Measurements from ENCODE around the gene INKA2.

The INKA2 gene

GRCh38 chr1:111723871-111724270 lies 15.3 kb downstream of the INKA2 start:
- no peak overlapping the region for H3K27ac ChIP-seq
- TF ChIP-seq ZFX (IDR thresholded peaks at IDR 0.05; ENCODE audit: borderline replicate concordance) (no peak), CTCF (IDR thresholded peaks at IDR 0.05) (no peak)

- no peak overlapping the region for H3K27ac ChIP-seq
- TF ChIP-seq ZFX (IDR thresholded peaks at IDR 0.05; ENCODE audit: borderline replicate concordance) = no peak
Observed at GRCh38 chr1:111723091-111723806, 15.9 kb downstream of the INKA2 start.

GRCh38 chr1:111720977-111721786 lies 18.0 kb downstream of the INKA2 start:
- TF ChIP-seq CTCF (IDR thresholded peaks at IDR 0.05) (no peak), ZFX (IDR thresholded peaks at IDR 0.05; ENCODE audit: borderline replicate concordance) (no peak)
- no peak overlapping the region for H3K27ac ChIP-seq

GRCh38 chr1:111720274-111720976 lies 18.8 kb downstream of the INKA2 start:
- H3K27ac ChIP-seq = no peak overlapping the region
- TF ChIP-seq CTCF (IDR thresholded peaks at IDR 0.05) (no peak), ZFX (IDR thresholded peaks at IDR 0.05; ENCODE audit: borderline replicate concordance) (no peak)

- TF ChIP-seq CTCF (IDR thresholded peaks at IDR 0.05) (no peak), ZFX (IDR thresholded peaks at IDR 0.05; ENCODE audit: borderline replicate concordance) (no peak)
- H3K27ac ChIP-seq = no peak overlapping the region
Observed at GRCh38 chr1:111719674-111720132, 19.5 kb downstream of the INKA2 start.

- no peak for TF ChIP-seq CTCF (IDR thresholded peaks at IDR 0.05)
- no peak for TF ChIP-seq ZFX (IDR thresholded peaks at IDR 0.05; ENCODE audit: borderline replicate concordance)
- no peak overlapping the region for H3K27ac ChIP-seq
Observed at GRCh38 chr1:111719135-111719534, 20.1 kb downstream of the INKA2 start.

GRCh38 chr1:111717450-111717849 lies 21.7 kb downstream of the INKA2 start:
- TF ChIP-seq CTCF (IDR thresholded peaks at IDR 0.05) (no peak), ZFX (IDR thresholded peaks at IDR 0.05; ENCODE audit: borderline replicate concordance) (no peak)
- no peak overlapping the region for H3K27ac ChIP-seq
